ENCODE results near the gene ERO1B. TPM values are rescaled to one million over a fixed set of nuclear protein-coding genes. Genes with fewer than 3 reads are reported as not detected.
A peak's percentile ranks its signal among the peaks of the same experiment; 100 is the strongest.

The ERO1B gene
- total and polyA plus RNA-seq, 2 of the 13 experiments (the other 11 are each of a cell fraction or from before 2014, with no cell fraction given): 1.6 to 2.1 TPM

DNA sequence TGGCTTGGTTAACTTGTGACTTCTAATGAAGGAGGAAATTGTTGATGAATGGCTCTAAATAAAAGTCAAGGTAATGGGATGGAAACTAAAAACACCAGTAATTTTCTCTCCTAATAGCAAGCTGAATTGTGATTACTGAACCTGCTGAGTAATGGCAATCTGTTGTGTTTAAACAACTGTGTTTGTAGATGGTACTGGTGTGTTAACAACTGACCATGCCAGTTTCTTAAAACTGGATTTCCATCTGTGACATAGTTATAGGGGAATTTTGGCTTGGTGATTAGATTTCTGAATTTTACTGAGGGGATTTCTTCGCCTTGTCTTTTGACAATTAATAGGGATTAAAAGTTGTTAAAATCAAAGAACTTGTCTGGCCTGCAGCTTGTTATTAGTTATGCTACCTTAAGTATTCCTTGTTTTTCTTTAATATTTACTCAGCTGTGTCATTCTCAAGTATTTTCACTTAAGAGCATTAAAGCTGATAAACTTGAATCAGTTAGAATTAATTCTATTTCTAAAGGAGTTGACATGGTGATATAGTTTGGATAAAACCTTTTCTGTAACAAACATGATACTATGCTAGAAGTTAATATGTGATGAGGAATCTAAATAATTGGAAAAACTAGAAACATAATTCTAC is 7.9 kb upstream of the ERO1B start:
- WGBS (ENCODE audit: low lambda C conversion rate): 64% methylated on average over 1 of the region's 1 CpG
- ChIA-PET CTCF (ENCODE audit: low intra/inter-chr PET ratio, low total read pairs) (no interaction called here), POLR2A (no interaction called here)
- no peak overlapping the region for H2AFZ ChIP-seq (ENCODE audit: low read length)
- peaks cover 1 to 6% of the 10 kb centered on the region in 2 experiments; a peak in 1 of 5 replicates for H3K27me3 ChIP-seq (ENCODE audit: control insufficient read depth in 1 of 2, insufficient read depth in 2 of 2, low read length in 2 of 2)
- TF ChIP-seq MEIS1 (CRISPR knock-in tag; IDR thresholded peaks at IDR 0.05; ENCODE audit: borderline replicate concordance): no peak
- TF ChIP-seq ZNF564 (CRISPR knock-in tag; IDR thresholded peaks at IDR 0.05): no peak
- TF ChIP-seq, protein P1, sequence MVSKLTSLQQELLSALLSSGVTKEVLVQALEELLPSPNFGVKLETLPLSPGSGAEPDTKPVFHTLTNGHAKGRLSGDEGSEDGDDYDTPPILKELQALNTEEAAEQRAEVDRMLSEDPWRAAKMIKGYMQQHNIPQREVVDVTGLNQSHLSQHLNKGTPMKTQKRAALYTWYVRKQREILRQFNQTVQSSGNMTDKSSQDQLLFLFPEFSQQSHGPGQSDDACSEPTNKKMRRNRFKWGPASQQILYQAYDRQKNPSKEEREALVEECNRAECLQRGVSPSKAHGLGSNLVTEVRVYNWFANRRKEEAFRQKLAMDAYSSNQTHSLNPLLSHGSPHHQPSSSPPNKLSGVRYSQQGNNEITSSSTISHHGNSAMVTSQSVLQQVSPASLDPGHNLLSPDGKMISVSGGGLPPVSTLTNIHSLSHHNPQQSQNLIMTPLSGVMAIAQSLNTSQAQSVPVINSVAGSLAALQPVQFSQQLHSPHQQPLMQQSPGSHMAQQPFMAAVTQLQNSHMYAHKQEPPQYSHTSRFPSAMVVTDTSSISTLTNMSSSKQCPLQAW (CRISPR knock-in tag; IDR thresholded peaks at IDR 0.05): no peak
- TF ChIP-seq MAFK (conservative IDR thresholded peaks at IDR 0.05 in 1 of 2, IDR thresholded peaks at IDR 0.05 in 1 of 2; ENCODE audit: low read length in 2 of 2): peak in 1 of 2 experiments; percentile 31; a peak in 1 of 4 replicates
- no peaks in the 10 kb centered on the region for H3K9me3 ChIP-seq (ENCODE audit: low read length)
- H3K4me2 ChIP-seq (ENCODE audit: low read depth, low read length): no peak overlapping the region
- FAIRE-seq: no peak
- intact Hi-C loops (cut with micrococcal nuclease; ENCODE audit: unreplicated experiment) (no loop called here), in situ Hi-C loops (cut with HindIII; ENCODE audit: extremely low pct_ligation_motif_present, low pct_unique_long_range_greater_than_20kb) (no loop called here)
- H3K27ac ChIP-seq (ENCODE audit: extremely low read length, insufficient read depth, low read length): no peak overlapping the region
- H3K9ac ChIP-seq (ENCODE audit: insufficient read depth, low read depth, low read length): no peak overlapping the region
- DNase-seq (ENCODE audit: low spot score): no peak
- H3K4me1 ChIP-seq (ENCODE audit: insufficient read depth, low read length): no peaks in the 10 kb centered on the region
- no peak overlapping the region for H3K4me3 ChIP-seq (replicated peaks in 1 of 3; ENCODE audit: insufficient read depth in 1 of 3, low read depth in 2 of 3, low read length in 3 of 3)
- H3K36me3 ChIP-seq (replicated peaks in 1 of 2; ENCODE audit: control insufficient read depth in 1 of 2, insufficient read depth in 2 of 2, low read length in 2 of 2): no peaks in the 10 kb centered on the region
- no peaks in the 10 kb centered on the region for H3K79me2 ChIP-seq (ENCODE audit: insufficient read depth, low read length)
- H4K20me1 ChIP-seq (ENCODE audit: insufficient read depth, low read length): no peaks in the 10 kb centered on the region
- no TSS peak for BruUV-seq (replicated peaks)
- no peak for ATAC-seq

DNA sequence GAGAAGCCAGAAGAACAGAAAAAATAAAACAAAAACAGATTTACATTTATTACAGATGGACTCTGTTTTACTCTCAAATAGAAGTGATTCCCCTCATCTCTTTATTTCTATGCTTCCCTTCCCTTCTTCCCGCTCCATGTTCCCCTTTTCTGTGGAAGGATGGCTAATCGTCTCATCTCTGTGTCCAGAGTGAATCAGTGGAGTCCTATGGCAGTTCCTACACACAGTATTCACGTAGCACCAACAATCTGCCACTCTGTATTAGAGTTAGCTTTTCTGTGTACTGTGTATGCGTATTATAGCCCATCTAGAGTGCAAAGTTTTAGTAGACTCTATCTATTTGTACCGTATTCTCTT is 6.8 kb upstream of the ERO1B start:
- intact Hi-C loops (cut with micrococcal nuclease; ENCODE audit: unreplicated experiment): no loop called here
- no peak overlapping the region for H2AFZ ChIP-seq (ENCODE audit: low read length)
- H3K79me2 ChIP-seq (ENCODE audit: insufficient read depth, low read length): no peaks in the 10 kb centered on the region
- ChIA-PET CTCF (ENCODE audit: low intra/inter-chr PET ratio, low total read pairs) (no interaction called here), POLR2A (no interaction called here)
- H3K9ac ChIP-seq (ENCODE audit: insufficient read depth, low read depth, low read length): no peak overlapping the region
- in situ Hi-C loops (cut with HindIII; ENCODE audit: extremely low pct_ligation_motif_present, low pct_unique_long_range_greater_than_20kb): no loop called here
- FAIRE-seq (no peak), DNase-seq (ENCODE audit: low spot score) (no peak), ATAC-seq (no peak)
- H3K4me1 ChIP-seq (ENCODE audit: insufficient read depth, low read length): no peaks in the 10 kb centered on the region
- BruUV-seq (replicated peaks): no TSS peak
- H3K4me3 ChIP-seq (replicated peaks in 1 of 3; ENCODE audit: insufficient read depth in 1 of 3, low read depth in 2 of 3, low read length in 3 of 3): no peak overlapping the region
- 26% methylated on average over 5 of the region's 5 CpGs for WGBS (ENCODE audit: low lambda C conversion rate)
- no peaks in the 10 kb centered on the region for H4K20me1 ChIP-seq (ENCODE audit: insufficient read depth, low read length)
- H3K4me2 ChIP-seq (ENCODE audit: low read depth, low read length): no peak overlapping the region
- no peaks in the 10 kb centered on the region for H3K9me3 ChIP-seq (ENCODE audit: low read length)
- H3K27me3 ChIP-seq (ENCODE audit: control insufficient read depth in 1 of 2, insufficient read depth in 2 of 2, low read length in 2 of 2): peaks cover 2 to 15% of the 10 kb centered on the region in 2 experiments; a peak in 1 of 5 replicates
- H3K36me3 ChIP-seq (replicated peaks in 1 of 2; ENCODE audit: control insufficient read depth in 1 of 2, insufficient read depth in 2 of 2, low read length in 2 of 2): no peaks in the 10 kb centered on the region
- no peak overlapping the region for H3K27ac ChIP-seq (ENCODE audit: extremely low read length, insufficient read depth, low read length)
- TF ChIP-seq BRD4 (CRISPR knock-in tag; IDR thresholded peaks at IDR 0.05) (no peak), THAP11 (CRISPR knock-in tag; IDR thresholded peaks at IDR 0.05) (no peak), SP2 (CRISPR knock-in tag; IDR thresholded peaks at IDR 0.05) (no peak), DPF2 (CRISPR knock-in tag; IDR thresholded peaks at IDR 0.05; ENCODE audit: borderline replicate concordance, low read depth) (no peak), NR2F6 (IDR thresholded peaks at IDR 0.05) (no peak), NR2F6 (CRISPR knock-in tag; IDR thresholded peaks at IDR 0.05) (no peak), ZNF672 (CRISPR knock-in tag; IDR thresholded peaks at IDR 0.05) (no peak), SPEN (CRISPR knock-in tag; IDR thresholded peaks at IDR 0.05; ENCODE audit: low read depth) (no peak)
- TF ChIP-seq, protein P2, sequence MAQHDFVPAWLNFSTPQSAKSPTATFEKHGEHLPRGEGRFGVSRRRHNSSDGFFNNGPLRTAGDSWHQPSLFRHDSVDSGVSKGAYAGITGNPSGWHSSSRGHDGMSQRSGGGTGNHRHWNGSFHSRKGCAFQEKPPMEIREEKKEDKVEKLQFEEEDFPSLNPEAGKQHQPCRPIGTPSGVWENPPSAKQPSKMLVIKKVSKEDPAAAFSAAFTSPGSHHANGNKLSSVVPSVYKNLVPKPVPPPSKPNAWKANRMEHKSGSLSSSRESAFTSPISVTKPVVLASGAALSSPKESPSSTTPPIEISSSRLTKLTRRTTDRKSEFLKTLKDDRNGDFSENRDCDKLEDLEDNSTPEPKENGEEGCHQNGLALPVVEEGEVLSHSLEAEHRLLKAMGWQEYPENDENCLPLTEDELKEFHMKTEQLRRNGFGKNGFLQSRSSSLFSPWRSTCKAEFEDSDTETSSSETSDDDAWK (CRISPR knock-in tag; IDR thresholded peaks at IDR 0.05): no peak
